HepG2 (cell line): ENCODE measurements around the gene SLCO3A1. TPM values are rescaled to one million over a fixed set of nuclear protein-coding genes. Genes with fewer than 3 reads are reported as not detected.

Experiments used
- ATAC-seq: fragments of 200-7000 bp; cut with Tn5 transposase; 3 replicates; pipeline ENCODE4 v1.9.1; 2020; ENCODE audit warnings: mild to moderate bottlenecking, moderate library complexity
- BruUV-seq: library from RNA; stranded (reverse); fragments of 400-500 nt; replicated peaks from 2 replicates; lab custom pipeline; 2021; lab: Mats Ljungman, UMichigan
- CTCF ChIA-PET: fragments of 300-600 bp; formaldehyde crosslinking; extraction: SDS; loops from one replicate; lab custom pipeline; 2021; ENCODE audit warnings: low total read pairs, inconsistent platforms, low intra/inter-chr PET ratio; lab: Yijun Ruan, JAX
- POLR2A ChIA-PET: fragments of 350-600 bp; sonication (Branson Sonifier 250); formaldehyde crosslinking; loops from one replicate; lab custom pipeline; 2020; ENCODE audit warnings: antibody characterized with exemption, inconsistent platforms; lab: Yijun Ruan, JAX
- DNase-seq: peaks from one replicate; pipeline ENCODE4 v3.0.0-alpha.2; 2015; ENCODE audit warnings: low spot score
- FAIRE-seq: peaks from 3 replicates; lab custom pipeline; 2011; peaks lifted over from hg19 to GRCh38; lab: Jason Lieb, UNC
- H2AFZ ChIP-seq: one replicate; pipeline ENCODE4 v1.6.1; 2011; ENCODE audit warnings: low read length, inconsistent platforms
- H3K27ac ChIP-seq: fragments of 300-600 bp; 3 replicates; pipeline ENCODE4 v1.8.0; 2011; ENCODE audit warnings: mixed run types, mild to moderate bottlenecking, mixed read lengths, low read length, inconsistent platforms; ENCODE audit not compliant: insufficient read depth; ENCODE audit errors: extremely low read length
- H3K27me3 ChIP-seq, 2 experiments: fragments of 200-600 bp in 1 of 2; 2 replicates in 1 of 2; 3 replicates in 1 of 2; pipeline versions ENCODE4 v1.6.0 to v1.8.0; 2011; ENCODE audit warnings: low read length in 2 of 2, mild to moderate bottlenecking in 2 of 2, moderate library complexity in 2 of 2, inconsistent platforms in 1 of 2; ENCODE audit not compliant: insufficient read depth in 2 of 2, control insufficient read depth in 1 of 2
- H3K36me3 ChIP-seq, 2 experiments: fragments of 200-600 bp in 1 of 2; replicated peaks in 1 of 2; 2 replicates in 1 of 2; 3 replicates in 1 of 2; pipeline versions ENCODE4 v1.5.1 to v1.8.0; 2011; ENCODE audit warnings: low read length in 2 of 2, inconsistent platforms in 1 of 2; ENCODE audit not compliant: insufficient read depth in 2 of 2, control insufficient read depth in 1 of 2
- H3K4me1 ChIP-seq: 2 replicates; pipeline ENCODE4 v1.5.1; 2012; ENCODE audit warnings: low read length, inconsistent platforms; ENCODE audit not compliant: insufficient read depth
- H3K4me2 ChIP-seq: 2 replicates; pipeline ENCODE4 v1.6.0; 2011; ENCODE audit warnings: low read depth, low read length, inconsistent platforms
- H3K4me3 ChIP-seq, 3 experiments: fragments of 200-600 bp in 1 of 3; sonication (generic), shearing (Covaris generic) in 1 of 3; replicated peaks in 1 of 3; 2 replicates each; pipeline ENCODE4 v1.5.1; 2011 to 2016; ENCODE audit warnings: low read length in 3 of 3, inconsistent platforms in 2 of 3, low read depth in 2 of 3, mild to moderate bottlenecking in 2 of 3, control low read depth in 1 of 3, mixed read lengths in 1 of 3; ENCODE audit not compliant: insufficient read depth in 1 of 3
- H3K79me2 ChIP-seq: one replicate; pipeline ENCODE4 v1.6.1; 2011; ENCODE audit warnings: low read length, inconsistent platforms; ENCODE audit not compliant: insufficient read depth
- H3K9ac ChIP-seq: 2 replicates; pipeline ENCODE4 v1.6.0; 2011; ENCODE audit warnings: mild to moderate bottlenecking, low read depth, low read length, inconsistent platforms; ENCODE audit not compliant: insufficient read depth
- H3K9me3 ChIP-seq: 2 replicates; pipeline ENCODE4 v1.5.1; 2012; ENCODE audit warnings: mild to moderate bottlenecking, low read length
- H4K20me1 ChIP-seq: 2 replicates; pipeline ENCODE4 v1.6.0; 2011; ENCODE audit warnings: inconsistent platforms, mild to moderate bottlenecking, low read length, moderate library complexity; ENCODE audit not compliant: insufficient read depth
- ISX ChIP-seq: sonication (generic); formaldehyde crosslinking; conservative IDR thresholded peaks from 2 replicates; pipeline ENCODE4 v1.5.0; 2020; ENCODE audit warnings: missing genetic modification reagents
- KDM1A ChIP-seq: IDR thresholded peaks from 2 replicates; pipeline ENCODE4 v1.6.1; 2016; ENCODE audit warnings: missing compliant biosample characterization
- MAFK ChIP-seq, 2 experiments: IDR thresholded peaks in 1 of 2; conservative IDR thresholded peaks in 1 of 2; 2 replicates each; pipeline ENCODE4 v1.6.1; 2011; ENCODE audit warnings: improper control_type of control experiment in 2 of 2, low read length in 2 of 2
- MBNL3 ChIP-seq: fragments of 250-450 bp; sonication (Bioruptor Pico); conservative IDR thresholded peaks from 2 replicates; pipeline ENCODE4 v1.8.0; 2022; ENCODE audit warnings: mild to moderate bottlenecking, inconsistent platforms
- MTERF4 ChIP-seq: sonication (generic); formaldehyde crosslinking; IDR thresholded peaks from 2 replicates; pipeline ENCODE4 v1.8.0; 2023; ENCODE audit warnings: mild to moderate bottlenecking, missing genetic modification reagents
- MXD3 ChIP-seq: IDR thresholded peaks from 2 replicates; pipeline ENCODE4 v1.6.1; 2016; ENCODE audit warnings: mild to moderate bottlenecking, missing biosample characterization, missing genetic modification reagents
- RAD51 ChIP-seq: fragments of 450-650 bp; IDR thresholded peaks from 2 replicates; pipeline ENCODE4 v1.6.1; 2016; ENCODE audit warnings: borderline replicate concordance
- USF2 ChIP-seq, 2 experiments: sonication (generic) in 1 of 2; formaldehyde crosslinking in 1 of 2; IDR thresholded peaks; 2 replicates each; pipeline versions ENCODE4 v1.5.1 to v1.6.1; 2011 to 2020; ENCODE audit warnings: borderline replicate concordance in 1 of 2, low read depth in 1 of 2, low read length in 1 of 2, mild to moderate bottlenecking in 1 of 2, missing genetic modification reagents in 1 of 2, moderate library complexity in 1 of 2
- ZBTB42 ChIP-seq: sonication (generic); formaldehyde crosslinking; IDR thresholded peaks from 2 replicates; pipeline ENCODE4 v1.5.0; 2020; ENCODE audit warnings: mild to moderate bottlenecking, missing genetic modification reagents
- ZNF343 ChIP-seq: sonication (generic); formaldehyde crosslinking; IDR thresholded peaks from 2 replicates; pipeline ENCODE4 v1.4.0; 2020; ENCODE audit warnings: mild to moderate bottlenecking, missing genetic modification reagents
- ZNF513 ChIP-seq: sonication (generic); formaldehyde crosslinking; conservative IDR thresholded peaks from 2 replicates; pipeline ENCODE4 v1.5.0; 2020; ENCODE audit warnings: missing genetic modification reagents
- ZNF629 ChIP-seq: sonication (generic); formaldehyde crosslinking; conservative IDR thresholded peaks from 2 replicates; pipeline ENCODE4 v1.5.0; 2020; ENCODE audit warnings: missing genetic modification reagents
- ZNF776 ChIP-seq: sonication (generic); formaldehyde crosslinking; IDR thresholded peaks from 2 replicates; pipeline ENCODE4 v1.4.0; 2020; ENCODE audit warnings: mild to moderate bottlenecking, missing genetic modification reagents
- ZNF790 ChIP-seq: sonication (generic); formaldehyde crosslinking; IDR thresholded peaks from 2 replicates; pipeline ENCODE4 v1.8.0; 2022; ENCODE audit warnings: missing genetic modification reagents, mild to moderate bottlenecking, borderline replicate concordance
- WGBS: methylation state at CpG from one replicate; pipeline ENCODE4 v1.1.6; 2017; ENCODE audit warnings: low lambda C conversion rate; 5-methylcytosine and 5-hydroxymethylcytosine counted together
- in situ Hi-C: cut with HindIII; loops from 2 replicates; pipeline ENCODE4 v1.10.0; 2017; ENCODE audit warnings: low pct_unique_long_range_greater_than_20kb; ENCODE audit not compliant: extremely low pct_ligation_motif_present
- intact Hi-C: fragments of 100-400 bp; cut with micrococcal nuclease; formaldehyde crosslinking; loops from one replicate; pipeline ENCODE4 v1.10.0; 2022; ENCODE audit not compliant: unreplicated experiment
- polyA plus RNA-seq, 8 experiments: library from polyadenylated mRNA; depleted of rRNA in 3 of 8; stranded (reverse) in 7 of 8; unstranded in 1 of 8; fragments of >200 nt; fragmentation: Illumina TruSeq in 4 of 8; extraction: Trizol in 4 of 8; gene quantifications; 2 replicates each; pipeline versions ENCODE4 v1.2.1 to v1.2.3, GENCODE V29; 2011 to 2016; ENCODE audit warnings: low read depth in 4 of 8, missing spikeins in 1 of 8, mixed read lengths in 1 of 8; ENCODE audit not compliant: insufficient read depth in 1 of 8
- total RNA-seq, 5 experiments: library from RNA; depleted of rRNA; stranded (reverse); fragments of >200 nt; fragmentation: Illumina TruSeq; extraction: Trizol; gene quantifications; 2 replicates each; pipeline ENCODE4 v1.2.3, GENCODE V29; 2016; ENCODE audit warnings: low read depth in 1 of 5

The SLCO3A1 gene
- total and polyA plus RNA-seq, 2 of the 13 experiments (the other 11 are each of a cell fraction or from before 2014, with no cell fraction given), result 0.02 TPM; not detected in 1

GRCh38 chr15:91881569-91882297 lies 28.2 kb downstream of the SLCO3A1 start:
- CTCF ChIA-PET, result no interaction called here
- peaks cover 0 to 5% of the 10 kb centered on the region in 2 experiments; a peak in 1 of 5 replicates for H3K27me3 ChIP-seq
- no peak overlapping the region for H3K27ac ChIP-seq
- no peaks in the 10 kb centered on the region for H3K79me2 ChIP-seq
- no peak overlapping the region for H3K9ac ChIP-seq
- H4K20me1 ChIP-seq, result no peaks in the 10 kb centered on the region
- POLR2A ChIA-PET, result no interaction called here
- no peaks in the 10 kb centered on the region for H3K4me1 ChIP-seq
- no peak overlapping the region for H2AFZ ChIP-seq
- no peak for DNase-seq
- intact Hi-C loops (no loop called here), in situ Hi-C loops (no loop called here)
- TF ChIP-seq ZNF343 (CRISPR knock-in tag) (no peak), MBNL3 (no peak), ZNF513 (CRISPR knock-in tag) (no peak), MAFK (conservative IDR thresholded peaks at IDR 0.05 in 1 of 2, IDR thresholded peaks at IDR 0.05 in 1 of 2; ENCODE audit: low read length in 2 of 2) (no peak), USF2 (IDR thresholded peaks at IDR 0.05; ENCODE audit: low read depth, low read length) (no peak), USF2 (CRISPR knock-in tag; IDR thresholded peaks at IDR 0.05; ENCODE audit: borderline replicate concordance) (no peak), ZNF790 (CRISPR knock-in tag) (no peak), MTERF4 (no peak), ZNF776 (CRISPR knock-in tag) (no peak), ZNF629 (CRISPR knock-in tag) (no peak), KDM1A (CRISPR knock-in tag) (no peak), MXD3 (CRISPR knock-in tag) (no peak), ZBTB42 (no peak), RAD51 (no peak), ISX (CRISPR knock-in tag) (no peak)
- no peaks in the 10 kb centered on the region for H3K9me3 ChIP-seq
- no peak for ATAC-seq
- H3K4me2 ChIP-seq, result no peak overlapping the region
- WGBS, result 7% methylated on average over 8 of the region's 9 CpGs
- no peak overlapping the region for H3K4me3 ChIP-seq
- no TSS peak for BruUV-seq
- H3K36me3 ChIP-seq, result no peaks in the 10 kb centered on the region
- no peak for FAIRE-seq
